Endothelial cell of umbilical vein (primary cell): ENCODE results near the gene CD24. TPM values are rescaled to one million over a fixed set of nuclear protein-coding genes. Genes with fewer than 3 reads are reported as not detected.

Experiments
- BruUV-seq: library from RNA; stranded (reverse); fragments of 400-500 nt; replicated peaks from 2 replicates; lab custom pipeline; 2021; lab: Mats Ljungman, UMichigan
- CTCF ChIA-PET: fragments of 300-600, 350-600 bp; sonication (Branson Sonifier 250); formaldehyde crosslinking; loops from one replicate; lab custom pipeline; 2021; ENCODE audit warnings: antibody characterized with exemption, inconsistent platforms; lab: Charles Lee
- POLR2A ChIA-PET: fragments of 300-600, 350-600 bp; sonication (Branson Sonifier 250); formaldehyde crosslinking; loops from one replicate; lab custom pipeline; 2021; ENCODE audit warnings: antibody characterized with exemption, inconsistent platforms; lab: Charles Lee
- DNase-seq: peaks from one replicate; pipeline ENCODE4 v3.0.0-alpha.2; 2011; ENCODE audit warnings: low read depth, low spot score
- FAIRE-seq: peaks from 2 replicates; lab custom pipeline; 2011; peaks lifted over from hg19 to GRCh38; lab: Jason Lieb, UNC
- H2AFZ ChIP-seq: 2 replicates; pipeline ENCODE4 v1.6.0; 2012; ENCODE audit warnings: low read depth, low read length, control low read depth, inconsistent platforms
- H3K27ac ChIP-seq: 2 replicates; pipeline ENCODE4 v1.5.1; 2011; ENCODE audit warnings: low read depth, mild to moderate bottlenecking, control low read depth, low read length, moderate library complexity; ENCODE audit not compliant: insufficient read depth
- H3K27me3 ChIP-seq, 2 experiments: 2 replicates each; pipeline versions ENCODE4 v1.6.0 to v1.6.1; 2011; ENCODE audit warnings: low read length in 2 of 2, mixed read lengths in 1 of 2; ENCODE audit not compliant: control insufficient read depth in 2 of 2, insufficient read depth in 2 of 2
- H3K36me3 ChIP-seq, 2 experiments: 2 replicates in 1 of 2; 3 replicates in 1 of 2; pipeline ENCODE4 v1.5.1; 2011; ENCODE audit warnings: low read length in 2 of 2, mild to moderate bottlenecking in 1 of 2, moderate library complexity in 1 of 2; ENCODE audit not compliant: control insufficient read depth in 2 of 2, insufficient read depth in 2 of 2; ENCODE audit errors: extremely low read depth in 1 of 2
- H3K4me1 ChIP-seq: 3 replicates; pipeline ENCODE4 v1.5.1; 2011; ENCODE audit warnings: mild to moderate bottlenecking, low read length; ENCODE audit not compliant: control insufficient read depth, insufficient read depth; ENCODE audit errors: extremely low read depth
- H3K4me2 ChIP-seq: 2 replicates; pipeline ENCODE4 v1.6.1; 2011; ENCODE audit warnings: low read length, control low read depth, mixed read lengths; ENCODE audit not compliant: insufficient read depth
- H3K4me3 ChIP-seq, 3 experiments: fragments of 200-600 bp in 1 of 3; sonication (generic), shearing (Covaris generic) in 1 of 3; replicated peaks in 1 of 3; 2 replicates each; pipeline ENCODE4 v1.5.1; 2011 to 2016; ENCODE audit warnings: control low read depth in 3 of 3, low read length in 3 of 3, mild to moderate bottlenecking in 2 of 3, inconsistent platforms in 1 of 3, low read depth in 1 of 3, moderate library complexity in 1 of 3; ENCODE audit not compliant: insufficient read depth in 1 of 3
- H3K79me2 ChIP-seq: 2 replicates; pipeline ENCODE4 v1.6.0; 2012; ENCODE audit warnings: low read length, inconsistent platforms; ENCODE audit not compliant: control insufficient read depth, insufficient read depth
- H3K9ac ChIP-seq: replicated peaks from 2 replicates; pipeline ENCODE3; 2011; ENCODE audit warnings: low read length, control low read depth; ENCODE audit not compliant: insufficient read depth; ENCODE audit errors: extremely low read depth
- H3K9me1 ChIP-seq: replicated peaks from 3 replicates; pipeline ENCODE4 v1.6.0; 2011; ENCODE audit warnings: mild to moderate bottlenecking, low read length; ENCODE audit not compliant: control insufficient read depth, insufficient read depth; ENCODE audit errors: extremely low read depth
- H3K9me3 ChIP-seq: replicated peaks from 2 replicates; pipeline ENCODE4 v1.5.1; 2012; ENCODE audit warnings: low read length, inconsistent platforms; ENCODE audit not compliant: control insufficient read depth, insufficient read depth
- H4K20me1 ChIP-seq: replicated peaks from 2 replicates; pipeline ENCODE3; 2011; ENCODE audit warnings: mild to moderate bottlenecking, low read length; ENCODE audit not compliant: control insufficient read depth, insufficient read depth; ENCODE audit errors: extremely low read depth
- CTCF ChIP-seq, 2 donors: IDR thresholded peaks; 1 replicate in 1 of 2; 2 replicates in 1 of 2; pipeline ENCODE4 v1.5.1; 2011; ENCODE audit warnings: low read length in 2 of 2, mild to moderate bottlenecking in 2 of 2, moderate library complexity in 2 of 2, control low read depth in 1 of 2, inconsistent platforms in 1 of 2, low read depth in 1 of 2; ENCODE audit not compliant: insufficient read depth in 1 of 2; ENCODE audit errors: extremely low read depth in 1 of 2
- EZH2 ChIP-seq: IDR thresholded peaks from 2 replicates; pipeline ENCODE4 v1.6.1; 2012; ENCODE audit warnings: borderline replicate concordance, low read depth, mild to moderate bottlenecking, moderate library complexity, low read length, inconsistent platforms; ENCODE audit not compliant: severe bottlenecking
- FOS ChIP-seq: IDR thresholded peaks from 2 replicates; pipeline ENCODE4 v1.6.1; 2011; ENCODE audit warnings: mild to moderate bottlenecking, low read length, moderate library complexity, borderline replicate concordance; ENCODE audit not compliant: insufficient read depth
- GATA2 ChIP-seq: IDR thresholded peaks from 2 replicates; pipeline ENCODE4 v1.7.0; 2011; ENCODE audit warnings: low read depth, mild to moderate bottlenecking, moderate library complexity, mixed read lengths, low read length; ENCODE audit not compliant: insufficient read length, insufficient read depth
- JUN ChIP-seq: IDR thresholded peaks from 2 replicates; pipeline ENCODE4 v1.6.1; 2011; ENCODE audit warnings: borderline replicate concordance, low read depth; ENCODE audit not compliant: insufficient read length, insufficient read depth
- MAX ChIP-seq: IDR thresholded peaks from 2 replicates; pipeline ENCODE4 v1.6.1; 2011; ENCODE audit not compliant: insufficient read depth, insufficient read length
- MYC ChIP-seq: IDR thresholded peaks from one replicate; pipeline ENCODE4 v1.6.1; 2011; ENCODE audit warnings: mild to moderate bottlenecking, low read depth, low read length
- POLR2A ChIP-seq: IDR thresholded peaks from 2 replicates; pipeline ENCODE4 v1.6.1; 2012; ENCODE audit warnings: low read depth, mild to moderate bottlenecking, control low read depth, low read length
- POLR2AphosphoS5 ChIP-seq: IDR thresholded peaks from 2 replicates; pipeline ENCODE4 v1.6.1; 2012; ENCODE audit warnings: low read depth, mild to moderate bottlenecking, control low read depth, low read length, moderate library complexity; ENCODE audit not compliant: insufficient read depth
- dilution Hi-C: fragments of 300-500 bp; cut with MboI; formaldehyde crosslinking; loops from one replicate; pipeline ENCODE4 v1.15.0; 2019; ENCODE audit warnings: low sequenced_read_pairs; ENCODE audit not compliant: extremely low pct_ligation_motif_present
- intact Hi-C: fragments of 100-400 bp; cut with micrococcal nuclease; formaldehyde crosslinking; loops from one replicate; pipeline ENCODE4 v1.10.0; 2022
- polyA plus RNA-seq, 4 experiments: library from polyadenylated mRNA; depleted of rRNA in 3 of 4; stranded (reverse) in 3 of 4; unstranded in 1 of 4; fragments of >200 nt; gene quantifications; 2 replicates each; pipeline versions ENCODE4 v1.2.1 to v1.2.3, GENCODE V29; 2011 to 2012; ENCODE audit warnings: missing spikeins in 1 of 4
- total RNA-seq: library from RNA; stranded (reverse); gene quantifications from 2 replicates; pipeline ENCODE4 v1.2.3, GENCODE V29; 2021

The CD24 gene
- total and polyA plus RNA-seq, 2 donors (not counting 3 experiments of a cell fraction or from before 2014, with no cell fraction given) = 2.5 to 10.2 TPM

GRCh38 chr6:106939848-106940247 lies 34.7 kb downstream of the CD24 start:
- no peaks in the 10 kb centered on the region for H3K9me3 ChIP-seq
- H4K20me1 ChIP-seq = no peaks in the 10 kb centered on the region
- no peak for FAIRE-seq
- no peak for DNase-seq
- no TSS peak for BruUV-seq
- dilution Hi-C loops (no loop called here), intact Hi-C loops (no loop called here)
- no peak overlapping the region for H2AFZ ChIP-seq
- no peak overlapping the region for H3K27ac ChIP-seq
- H3K36me3 ChIP-seq = no peaks in the 10 kb centered on the region
- H3K79me2 ChIP-seq = no peaks in the 10 kb centered on the region
- TF ChIP-seq POLR2A (no peak), MAX (no peak), CTCF (IDR thresholded peaks at IDR 0.05; ENCODE audit: extremely low read depth in 1 of 2, insufficient read depth in 1 of 2, low read depth in 1 of 2, low read length in 2 of 2) (no peak), EZH2 (no peak), JUN (no peak), GATA2 (no peak), MYC (no peak), POLR2AphosphoS5 (no peak), FOS (no peak)
- no peak overlapping the region for H3K4me2 ChIP-seq
- H3K9me1 ChIP-seq = no peaks in the 10 kb centered on the region
- no peak overlapping the region for H3K4me3 ChIP-seq
- no peaks in the 10 kb centered on the region for H3K4me1 ChIP-seq
- no peak overlapping the region for H3K9ac ChIP-seq
- H3K27me3 ChIP-seq = no peaks in the 10 kb centered on the region
- POLR2A ChIA-PET = no interaction called here
- CTCF ChIA-PET = no interaction called here
